Astrocyte (in vitro differentiated cells and primary cell): ENCODE measurements around the gene MEPCE.

ENCODE experiments used
- EZH2 ChIP-seq: IDR thresholded peaks from 2 replicates; pipeline ENCODE4 v1.6.1; 2012; ENCODE audit warnings: mild to moderate bottlenecking, low read length, inconsistent platforms; ENCODE audit not compliant: insufficient read depth
- TF ChIP-seq, protein P1 (sequence below): IDR thresholded peaks from 2 replicates; pipeline ENCODE4 v1.5.1; 2011; ENCODE audit warnings: low read depth, mild to moderate bottlenecking, inconsistent platforms, low read length, moderate library complexity; ENCODE audit not compliant: insufficient read depth

GRCh38 chr7:100464791-100465190 lies 35.2 kb downstream of the MEPCE start:
- TF ChIP-seq, protein P1, sequence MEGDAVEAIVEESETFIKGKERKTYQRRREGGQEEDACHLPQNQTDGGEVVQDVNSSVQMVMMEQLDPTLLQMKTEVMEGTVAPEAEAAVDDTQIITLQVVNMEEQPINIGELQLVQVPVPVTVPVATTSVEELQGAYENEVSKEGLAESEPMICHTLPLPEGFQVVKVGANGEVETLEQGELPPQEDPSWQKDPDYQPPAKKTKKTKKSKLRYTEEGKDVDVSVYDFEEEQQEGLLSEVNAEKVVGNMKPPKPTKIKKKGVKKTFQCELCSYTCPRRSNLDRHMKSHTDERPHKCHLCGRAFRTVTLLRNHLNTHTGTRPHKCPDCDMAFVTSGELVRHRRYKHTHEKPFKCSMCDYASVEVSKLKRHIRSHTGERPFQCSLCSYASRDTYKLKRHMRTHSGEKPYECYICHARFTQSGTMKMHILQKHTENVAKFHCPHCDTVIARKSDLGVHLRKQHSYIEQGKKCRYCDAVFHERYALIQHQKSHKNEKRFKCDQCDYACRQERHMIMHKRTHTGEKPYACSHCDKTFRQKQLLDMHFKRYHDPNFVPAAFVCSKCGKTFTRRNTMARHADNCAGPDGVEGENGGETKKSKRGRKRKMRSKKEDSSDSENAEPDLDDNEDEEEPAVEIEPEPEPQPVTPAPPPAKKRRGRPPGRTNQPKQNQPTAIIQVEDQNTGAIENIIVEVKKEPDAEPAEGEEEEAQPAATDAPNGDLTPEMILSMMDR = no peak
- no peak for TF ChIP-seq EZH2
